Aorta (tissue), 5 donors: ENCODE measurements around the gene COX7B2. TPM values are rescaled to one million over a fixed set of nuclear protein-coding genes. Genes with fewer than 3 reads are reported as not detected.
A peak's percentile ranks its signal among the peaks of the same experiment; 100 is the strongest.

Experiments
- ATAC-seq: fragments of 200-7000 bp; cut with Tn5 transposase; one replicate; pipeline ENCODE4 v1.9.1; 2022; ENCODE audit warnings: moderate library complexity; ENCODE audit not compliant: low FRiP score
- DNase-seq, 2 donors: peaks; one replicate each; pipeline ENCODE4 v3.0.0-alpha.2; 2020
- H3K27ac ChIP-seq, 2 donors: one replicate each; pipeline ENCODE4 v1.5.1; 2013; ENCODE audit warnings: low read length in 2 of 2, mild to moderate bottlenecking in 2 of 2, moderate library complexity in 2 of 2, control low read depth in 1 of 2, inconsistent platforms in 1 of 2, low read depth in 1 of 2
- H3K27me3 ChIP-seq, 2 donors: one replicate each; pipeline ENCODE4 v1.6.1; 2013; ENCODE audit warnings: control low read depth in 1 of 2, low read length in 1 of 2, mild to moderate bottlenecking in 1 of 2, moderate library complexity in 1 of 2; ENCODE audit not compliant: insufficient read depth in 2 of 2, control insufficient read depth in 1 of 2
- H3K36me3 ChIP-seq, 2 donors: one replicate each; pipeline ENCODE4 v1.6.1; 2013; ENCODE audit warnings: control low read depth in 1 of 2, low read length in 1 of 2, mild to moderate bottlenecking in 1 of 2; ENCODE audit not compliant: insufficient read depth in 2 of 2, control insufficient read depth in 1 of 2
- H3K4me1 ChIP-seq, 2 donors: one replicate each; pipeline ENCODE4 v1.6.1; 2013; ENCODE audit warnings: low read length in 2 of 2, control low read depth in 1 of 2, mild to moderate bottlenecking in 1 of 2, moderate library complexity in 1 of 2; ENCODE audit not compliant: insufficient read depth in 2 of 2, control insufficient read depth in 1 of 2
- H3K4me3 ChIP-seq, 2 donors: one replicate each; pipeline ENCODE4 v1.5.1; 2013; ENCODE audit warnings: low read length in 2 of 2, control low read depth in 1 of 2, mild to moderate bottlenecking in 1 of 2
- H3K9me3 ChIP-seq: one replicate; pipeline ENCODE4 v1.6.1; 2013; ENCODE audit warnings: mild to moderate bottlenecking, low read length; ENCODE audit not compliant: control insufficient read depth
- WGBS, 2 donors: extraction: QIAGEN DNeasy Blood & Tissue Kit; methylation state at CpG; one replicate each; pipeline ENCODE4 v1.1.7; 2013; 5-methylcytosine and 5-hydroxymethylcytosine counted together
- intact Hi-C, 2 donors: fragments of 100-400 bp; cut with DNase I; formaldehyde crosslinking; loops; one replicate each; pipeline versions ENCODE4 v1.14.2 to v1.15.0; 2022
- polyA plus RNA-seq, 2 donors: library from polyadenylated mRNA; stranded (reverse); fragments of 200-250 nt; gene quantifications; one replicate each; pipeline ENCODE4 v1.2.3, GENCODE V29; 2013
- total RNA-seq, 2 donors: library from RNA; stranded (reverse); fragmentation: NEBNext Ultra II Directional; extraction: Animal tissue kit (Norgen Biotek cat#: 25700); gene quantifications; one replicate each; pipeline ENCODE4 v1.2.1, GENCODE V29; 2021
- donor health status: healthy with polysubstance abuse.
- donor health status: Bipolar disorder and iron deficiency.
- donor health status: DM: no; HTN: no; CAD: no.
- donor health status: DM: no; HTN: no; CAD: no.
- donor health status: DM: yes; HTN: yes; CAD: no.

COX7B2 gene
- total and polyA plus RNA-seq, 4 donors: not detected

GRCh38 chr4:46874811-46875210 is 34.2 kb downstream of the COX7B2 start:
- DNase-seq (no peak), ATAC-seq (no peak)
- Histone ChIP-seq H3K27ac (no peak overlapping the region), H3K9me3 (no peaks in the 10 kb centered on the region), H3K27me3 (no peaks in the 10 kb centered on the region), H3K36me3 (no peaks in the 10 kb centered on the region), H3K4me1 (no peaks in the 10 kb centered on the region), H3K4me3 (no peak overlapping the region)
- intact Hi-C loops: no loop called here
- 15 to 40% methylated on average over 1 of the region's 1 CpG for WGBS, 2 donors

- WGBS, 2 donors: 71 to 82% methylated on average over 2 of the region's 2 CpGs
- intact Hi-C loops: no loop called here
Measured at GRCh38 chr4:46870411-46870810, 38.6 kb downstream of the COX7B2 start.

GRCh38 chr4:46856333-46856732 is 52.7 kb downstream of the COX7B2 start:
- Histone ChIP-seq H3K9me3 (no peaks in the 10 kb centered on the region), H3K36me3 (no peaks in the 10 kb centered on the region), H3K4me3 (no peak overlapping the region), H3K27me3 (no peaks in the 10 kb centered on the region), H3K4me1 (no peaks in the 10 kb centered on the region), H3K27ac (no peak overlapping the region)
- intact Hi-C loops: no loop called here
- ATAC-seq (peak; percentile 37), DNase-seq (no peak)

More at GRCh38 chr4:46870411-46870810, 38.6 kb downstream of the COX7B2 start:
- no peak for ATAC-seq
- Histone ChIP-seq H3K36me3 (no peaks in the 10 kb centered on the region), H3K9me3 (peaks cover 1% of the 10 kb centered on the region), H3K27ac (no peak overlapping the region), H3K27me3 (no peaks in the 10 kb centered on the region), H3K4me3 (no peak overlapping the region), H3K4me1 (no peaks in the 10 kb centered on the region)
- no peak for DNase-seq

GRCh38 chr4:46852800-46853199 is 56.2 kb downstream of the COX7B2 start:
- Histone ChIP-seq H3K9me3 (no peaks in the 10 kb centered on the region), H3K27me3 (no peaks in the 10 kb centered on the region), H3K4me3 (no peak overlapping the region), H3K36me3 (no peaks in the 10 kb centered on the region), H3K4me1 (no peaks in the 10 kb centered on the region), H3K27ac (no peak overlapping the region)
- no peak for ATAC-seq
- intact Hi-C loops: no loop called here
- DNase-seq: no peak
- WGBS, 2 donors: 41 to 57% methylated on average over 4 of the region's 4 CpGs

GRCh38 chr4:46850026-46850425 is 59.0 kb downstream of the COX7B2 start:
- DNase-seq (no peak), ATAC-seq (no peak)
- intact Hi-C loops: no loop called here
- Histone ChIP-seq H3K4me1 (no peaks in the 10 kb centered on the region), H3K9me3 (no peaks in the 10 kb centered on the region), H3K4me3 (no peak overlapping the region), H3K36me3 (no peaks in the 10 kb centered on the region), H3K27ac (no peak overlapping the region), H3K27me3 (no peaks in the 10 kb centered on the region)
- 91 to 95% methylated on average over 1 of the region's 1 CpG for WGBS, 2 donors

- WGBS, 2 donors: 2% methylated on average over 8 of the region's 8 CpGs
- Histone ChIP-seq H3K36me3 (no peaks in the 10 kb centered on the region), H3K4me3 (no peak overlapping the region), H3K9me3 (no peaks in the 10 kb centered on the region), H3K27me3 (no peaks in the 10 kb centered on the region), H3K27ac (no peak overlapping the region), H3K4me1 (no peaks in the 10 kb centered on the region)
- intact Hi-C loops: loop anchor here (10.0 kb wide), 3 partner anchors 190 to 540 kb away; partner anchors contain the start of gene GABRB1 (in 2 of the 2)
- ATAC-seq (no peak), DNase-seq (no peak)
Measured at GRCh38 chr4:46844325-46844917, 64.6 kb downstream of the COX7B2 start.

- intact Hi-C loops: no loop called here
- DNase-seq (no peak), ATAC-seq (no peak)
- H3K27me3 ChIP-seq: no peaks in the 10 kb centered on the region
- 50 to 61% methylated on average over 1 of the region's 1 CpG for WGBS, 2 donors
- H3K4me1 ChIP-seq: no peaks in the 10 kb centered on the region
- no peaks in the 10 kb centered on the region for H3K36me3 ChIP-seq
- H3K27ac ChIP-seq: no peak overlapping the region
- H3K4me3 ChIP-seq: no peak overlapping the region
- H3K9me3 ChIP-seq: no peaks in the 10 kb centered on the region
Measured at GRCh38 chr4:46839128-46839527, 69.9 kb downstream of the COX7B2 start.

- Histone ChIP-seq H3K4me1 (no peaks in the 10 kb centered on the region), H3K4me3 (no peak overlapping the region), H3K27me3 (no peaks in the 10 kb centered on the region), H3K27ac (no peak overlapping the region), H3K36me3 (no peaks in the 10 kb centered on the region), H3K9me3 (no peaks in the 10 kb centered on the region)
- 82 to 87% methylated on average over 2 of the region's 2 CpGs for WGBS, 2 donors
- intact Hi-C loops: no loop called here
- no peak for ATAC-seq
- no peak for DNase-seq
Measured at GRCh38 chr4:46837639-46838038, 71.4 kb downstream of the COX7B2 start.

- Histone ChIP-seq H3K27ac (no peak overlapping the region), H3K9me3 (no peaks in the 10 kb centered on the region), H3K36me3 (no peaks in the 10 kb centered on the region), H3K27me3 (no peaks in the 10 kb centered on the region), H3K4me1 (no peaks in the 10 kb centered on the region), H3K4me3 (no peak overlapping the region)
- DNase-seq (no peak), ATAC-seq (no peak)
- 93 to 95% methylated on average over 4 of the region's 4 CpGs for WGBS, 2 donors
- intact Hi-C loops: no loop called here
Measured at GRCh38 chr4:46836584-46836983, 72.5 kb downstream of the COX7B2 start.
